Brain microvascular endothelial cell (primary cell): ENCODE measurements around the gene DAW1.

ENCODE experiments used
- DNase-seq: peaks from one replicate; pipeline ENCODE4 v3.0.0-alpha.2; 2020
- H3K27ac ChIP-seq: fragments of 250-450 bp; sonication (Bioruptor Pico); 2 replicates; pipeline ENCODE4 v1.5.1; 2020; ENCODE audit warnings: mild to moderate bottlenecking, moderate library complexity
- H3K27me3 ChIP-seq: fragments of 250-450 bp; sonication (Bioruptor Pico); replicated peaks from 2 replicates; pipeline ENCODE4 v1.5.1; 2020; ENCODE audit warnings: mild to moderate bottlenecking
- H3K36me3 ChIP-seq: fragments of 250-450 bp; sonication (Bioruptor Pico); replicated peaks from 2 replicates; pipeline ENCODE4 v1.5.1; 2020; ENCODE audit warnings: mild to moderate bottlenecking
- H3K4me3 ChIP-seq: 2 replicates; pipeline ENCODE4 v1.5.1; 2011; ENCODE audit warnings: low read depth, mild to moderate bottlenecking, control low read depth, low read length, moderate library complexity
- CTCF ChIP-seq: IDR thresholded peaks from 2 replicates; pipeline ENCODE4 v1.5.1; 2011; ENCODE audit warnings: low read depth, mild to moderate bottlenecking, moderate library complexity, low read length, control low read depth, inconsistent platforms; ENCODE audit errors: missing control alignments
- in situ Hi-C: cut with HindIII; loops from 2 replicates; pipeline ENCODE4 v1.10.0; 2017; ENCODE audit warnings: low sequenced_read_pairs, low pct_ligation_motif_present

The DAW1 gene

GRCh38 chr2:227855440-227855839, 16.0 kb upstream of the DAW1 start:
- no peak for DNase-seq
- in situ Hi-C loops = no loop called here
- H3K27me3 ChIP-seq = no peaks in the 10 kb centered on the region
- no peak overlapping the region for H3K27ac ChIP-seq
- no peak for TF ChIP-seq CTCF
- H3K4me3 ChIP-seq = no peak overlapping the region
- H3K36me3 ChIP-seq = no peaks in the 10 kb centered on the region

GRCh38 chr2:227856697-227857096, 14.7 kb upstream of the DAW1 start:
- no peaks in the 10 kb centered on the region for H3K36me3 ChIP-seq
- no peak for DNase-seq
- H3K27me3 ChIP-seq = no peaks in the 10 kb centered on the region
- no peak overlapping the region for H3K27ac ChIP-seq
- in situ Hi-C loops = no loop called here
- TF ChIP-seq CTCF = no peak
- H3K4me3 ChIP-seq = no peak overlapping the region

- no peak overlapping the region for H3K4me3 ChIP-seq
- no peak for TF ChIP-seq CTCF
- no peak overlapping the region for H3K27ac ChIP-seq
- in situ Hi-C loops = no loop called here
- no peak for DNase-seq
- H3K27me3 ChIP-seq = no peaks in the 10 kb centered on the region
- H3K36me3 ChIP-seq = no peaks in the 10 kb centered on the region
These were observed 11.2 kb upstream of the DAW1 start for GRCh38 chr2:227860221-227860641.

- in situ Hi-C loops = no loop called here
- no peak overlapping the region for H3K27ac ChIP-seq
- H3K27me3 ChIP-seq = no peaks in the 10 kb centered on the region
- TF ChIP-seq CTCF = no peak
- H3K36me3 ChIP-seq = no peaks in the 10 kb centered on the region
- no peak for DNase-seq
- H3K4me3 ChIP-seq = no peak overlapping the region
These were observed 10.4 kb upstream of the DAW1 start for GRCh38 chr2:227861011-227861410.

GRCh38 chr2:227862227-227862740, 9.1 kb upstream of the DAW1 start:
- in situ Hi-C loops = no loop called here
- Histone ChIP-seq H3K36me3 (no peaks in the 10 kb centered on the region), H3K27me3 (no peaks in the 10 kb centered on the region), H3K27ac (peak overlapping the region; percentile 96), H3K4me3 (no peak overlapping the region)
- peak; percentile 58 for TF ChIP-seq CTCF
- peak; percentile 79 for DNase-seq
